ENCODE data around the gene FAU. TPM values are rescaled to one million over a fixed set of nuclear protein-coding genes. Genes with fewer than 3 reads are reported as not detected.

The FAU gene
- total RNA-seq, 1 donor from 2014 or later: 734 TPM

DNA sequence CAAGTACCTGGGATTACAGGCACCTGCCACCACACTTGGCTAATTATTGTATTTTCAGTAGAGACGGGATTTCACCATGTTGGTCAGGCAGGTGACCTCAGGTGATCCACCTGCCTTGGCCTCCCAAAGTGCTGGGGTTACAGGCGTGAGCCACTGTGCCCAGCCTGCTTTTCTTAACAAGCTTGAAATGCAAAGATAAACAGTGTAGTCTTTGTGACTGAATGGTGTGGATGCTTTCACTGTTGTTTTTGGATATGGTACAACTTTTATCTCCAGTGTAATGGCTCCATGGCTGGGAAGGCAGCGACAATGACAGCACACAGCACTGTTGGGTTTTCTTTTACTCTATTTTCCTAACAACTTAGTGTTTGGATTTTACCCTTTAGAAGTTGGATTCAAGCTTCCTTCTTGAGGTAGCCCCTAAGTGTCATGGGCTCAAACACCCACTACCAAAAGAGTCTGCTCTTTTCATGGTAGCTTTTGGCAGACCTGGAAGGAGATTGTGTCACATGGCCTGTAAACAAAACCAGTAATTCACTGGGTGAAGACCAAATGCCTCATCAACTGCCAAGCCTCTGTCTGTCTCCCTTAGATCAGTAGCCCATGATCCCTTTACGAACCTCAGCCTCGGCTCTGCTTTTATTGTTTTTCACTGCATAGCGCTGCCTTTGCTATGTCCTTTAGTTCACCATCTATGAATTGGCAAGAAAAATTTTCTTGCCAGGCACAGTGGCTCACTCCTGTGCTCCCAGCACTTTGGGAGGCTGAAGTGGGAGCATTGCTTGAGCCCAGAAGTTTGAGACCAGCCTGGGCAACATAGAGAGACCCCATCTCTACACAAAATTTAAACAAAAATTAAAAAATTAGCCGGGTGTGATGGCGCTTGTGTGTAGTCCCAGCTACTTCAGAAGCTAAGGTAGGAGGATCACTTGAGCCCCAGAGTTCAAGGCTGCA, 19.5 kb downstream of the FAU start:
- Mint-ChIP-seq H3K4me1 (ENCODE audit: unreplicated experiment) (peaks cover 13% of the 10 kb centered on the region), H3K36me3 (ENCODE audit: unreplicated experiment) (peaks cover 5% of the 10 kb centered on the region), H3K9me3 (ENCODE audit: unreplicated experiment) (no peaks in the 10 kb centered on the region), H3K4me3 (ENCODE audit: unreplicated experiment) (no peak overlapping the region), H3K27me3 (ENCODE audit: unreplicated experiment) (no peaks in the 10 kb centered on the region), H3K27ac (ENCODE audit: unreplicated experiment) (peak overlapping the region; percentile 18)
- TF ChIP-seq, protein P1, sequence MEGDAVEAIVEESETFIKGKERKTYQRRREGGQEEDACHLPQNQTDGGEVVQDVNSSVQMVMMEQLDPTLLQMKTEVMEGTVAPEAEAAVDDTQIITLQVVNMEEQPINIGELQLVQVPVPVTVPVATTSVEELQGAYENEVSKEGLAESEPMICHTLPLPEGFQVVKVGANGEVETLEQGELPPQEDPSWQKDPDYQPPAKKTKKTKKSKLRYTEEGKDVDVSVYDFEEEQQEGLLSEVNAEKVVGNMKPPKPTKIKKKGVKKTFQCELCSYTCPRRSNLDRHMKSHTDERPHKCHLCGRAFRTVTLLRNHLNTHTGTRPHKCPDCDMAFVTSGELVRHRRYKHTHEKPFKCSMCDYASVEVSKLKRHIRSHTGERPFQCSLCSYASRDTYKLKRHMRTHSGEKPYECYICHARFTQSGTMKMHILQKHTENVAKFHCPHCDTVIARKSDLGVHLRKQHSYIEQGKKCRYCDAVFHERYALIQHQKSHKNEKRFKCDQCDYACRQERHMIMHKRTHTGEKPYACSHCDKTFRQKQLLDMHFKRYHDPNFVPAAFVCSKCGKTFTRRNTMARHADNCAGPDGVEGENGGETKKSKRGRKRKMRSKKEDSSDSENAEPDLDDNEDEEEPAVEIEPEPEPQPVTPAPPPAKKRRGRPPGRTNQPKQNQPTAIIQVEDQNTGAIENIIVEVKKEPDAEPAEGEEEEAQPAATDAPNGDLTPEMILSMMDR (IDR thresholded peaks at IDR 0.05): no peak
- no peak for DNase-seq (ENCODE audit: extremely low spot score, unreplicated experiment)

DNA sequence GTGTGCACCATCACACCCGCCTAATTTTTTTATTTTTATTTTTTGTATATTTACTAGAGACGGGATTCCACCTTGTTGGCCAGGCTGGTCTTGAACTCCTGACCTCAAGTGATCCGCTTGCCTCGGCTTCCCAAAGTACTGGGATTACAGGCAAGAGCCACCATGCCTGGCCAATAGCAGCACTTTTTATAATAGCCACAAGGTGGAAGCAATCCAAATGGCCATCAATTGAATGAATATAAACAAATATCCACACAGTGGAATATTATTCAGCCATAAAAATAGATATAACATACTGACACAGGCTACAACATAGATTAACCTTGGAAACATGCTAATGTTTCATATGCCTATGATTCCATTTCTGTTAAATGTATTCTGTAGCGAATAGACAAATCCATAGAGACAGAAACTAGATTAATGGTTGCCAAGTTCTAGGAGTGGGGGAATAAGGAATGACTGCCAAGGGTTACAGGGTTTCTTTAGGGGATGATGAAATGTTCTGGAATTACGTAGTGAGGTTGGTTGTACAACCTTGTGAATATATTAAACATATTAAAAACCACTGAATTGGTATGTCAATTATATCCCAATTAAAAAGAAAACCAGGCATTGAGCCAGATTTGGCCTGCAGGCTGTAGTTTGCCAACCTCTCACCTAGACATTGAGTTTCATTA, 21.1 kb downstream of the FAU start:
- no peak overlapping the region for H3K4me3 Mint-ChIP-seq (ENCODE audit: unreplicated experiment)
- peaks cover 5% of the 10 kb centered on the region for H3K36me3 Mint-ChIP-seq (ENCODE audit: unreplicated experiment)
- no peak overlapping the region for H3K27ac Mint-ChIP-seq (ENCODE audit: unreplicated experiment)
- peaks cover 21% of the 10 kb centered on the region for H3K4me1 Mint-ChIP-seq (ENCODE audit: unreplicated experiment)
- H3K9me3 Mint-ChIP-seq (ENCODE audit: unreplicated experiment): no peaks in the 10 kb centered on the region
- H3K27me3 Mint-ChIP-seq (ENCODE audit: unreplicated experiment): no peaks in the 10 kb centered on the region
- DNase-seq (ENCODE audit: extremely low spot score, unreplicated experiment): no peak
- TF ChIP-seq, protein P1 (IDR thresholded peaks at IDR 0.05): no peak

DNA sequence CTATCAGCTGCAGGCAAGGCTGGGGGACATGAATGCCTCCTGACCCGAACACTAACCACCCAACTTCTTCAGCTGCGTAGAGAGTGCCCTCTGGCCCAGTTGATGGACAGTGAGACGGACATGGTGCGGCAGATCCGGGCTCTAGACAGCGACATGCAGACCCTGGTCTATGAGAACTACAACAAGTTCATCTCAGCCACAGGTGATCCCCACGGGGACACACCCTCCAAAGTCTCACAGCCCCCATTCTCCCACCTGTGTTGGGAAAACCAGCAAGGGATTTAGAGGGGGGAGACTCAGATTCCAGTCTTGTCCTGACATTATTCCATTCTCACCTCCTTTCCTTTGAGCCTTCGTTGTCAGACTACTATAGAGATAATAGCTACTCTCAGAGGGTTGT, 25.0 kb downstream of the FAU start:
- TF ChIP-seq, protein P1 (IDR thresholded peaks at IDR 0.05): no peak
- Mint-ChIP-seq H3K4me1 (ENCODE audit: unreplicated experiment) (peaks cover 19% of the 10 kb centered on the region), H3K36me3 (ENCODE audit: unreplicated experiment) (peaks cover 1% of the 10 kb centered on the region), H3K27ac (ENCODE audit: unreplicated experiment) (no peak overlapping the region), H3K4me3 (ENCODE audit: unreplicated experiment) (peak overlapping the region; percentile 87), H3K9me3 (ENCODE audit: unreplicated experiment) (no peaks in the 10 kb centered on the region), H3K27me3 (ENCODE audit: unreplicated experiment) (no peaks in the 10 kb centered on the region)
- DNase-seq (ENCODE audit: extremely low spot score, unreplicated experiment): no peak

DNA sequence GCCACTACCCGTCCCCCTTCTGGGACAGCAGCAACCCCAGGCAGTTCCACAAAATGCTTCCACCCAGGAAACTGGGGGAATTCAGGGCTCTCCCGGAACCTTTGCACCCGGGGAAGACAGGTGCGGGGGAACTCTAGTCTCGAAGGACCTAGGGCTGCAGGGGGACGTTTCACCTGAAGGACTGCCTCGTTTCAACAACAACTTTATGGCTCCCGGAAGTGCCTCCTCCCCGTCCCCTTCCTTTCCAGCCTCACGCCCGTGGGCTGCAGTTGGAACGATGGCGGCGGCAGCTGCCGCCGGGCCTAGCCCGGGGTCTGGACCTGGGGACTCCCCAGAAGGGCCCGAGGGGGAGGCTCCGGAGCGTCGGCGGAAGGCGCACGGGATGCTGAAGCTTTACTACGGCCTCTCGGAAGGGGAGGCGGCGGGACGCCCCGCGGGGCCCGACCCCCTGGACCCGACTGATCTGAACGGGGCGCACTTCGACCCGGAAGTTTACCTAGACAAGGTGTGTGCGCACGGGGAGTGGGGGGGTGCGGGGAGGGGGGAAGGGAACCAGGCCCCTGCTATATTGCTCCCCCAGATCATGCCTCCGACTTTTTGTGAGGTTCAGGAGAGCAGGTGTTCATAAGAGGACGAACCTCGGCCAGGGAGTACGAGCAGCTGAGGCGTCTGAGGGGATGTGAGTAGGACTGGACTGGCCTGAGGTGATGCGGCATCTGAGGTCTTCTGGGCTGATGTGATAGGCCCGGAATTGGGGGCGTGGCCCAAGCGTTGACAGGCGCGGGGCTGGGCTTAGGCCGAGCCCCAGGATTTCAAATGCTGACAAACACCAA, 25.7 kb downstream of the FAU start, which contains the start of gene VPS51:
VPS51 (plus strand) TSS at position 241 of the 833 bp plus-strand sequence; CDS start at position 278, 37 bp downstream.
- Mint-ChIP-seq H3K27me3 (ENCODE audit: unreplicated experiment) (no peaks in the 10 kb centered on the region), H3K9me3 (ENCODE audit: unreplicated experiment) (no peaks in the 10 kb centered on the region), H3K4me3 (ENCODE audit: unreplicated experiment) (peak within 1 kb of the TSS; percentile 87), H3K4me1 (ENCODE audit: unreplicated experiment) (peaks cover 15% of the 10 kb centered on the region), H3K36me3 (ENCODE audit: unreplicated experiment) (peaks cover 1% of the 10 kb centered on the region), H3K27ac (ENCODE audit: unreplicated experiment) (peak within 1 kb of the TSS; percentile 95)
- TF ChIP-seq, protein P1 (IDR thresholded peaks at IDR 0.05): no peak
- DNase-seq (ENCODE audit: extremely low spot score, unreplicated experiment): peak; percentile 91

Measured in osteocyte (in vitro differentiated cells).